Measurements from ENCODE around the gene SULT2B1.

SULT2B1 gene

DNA sequence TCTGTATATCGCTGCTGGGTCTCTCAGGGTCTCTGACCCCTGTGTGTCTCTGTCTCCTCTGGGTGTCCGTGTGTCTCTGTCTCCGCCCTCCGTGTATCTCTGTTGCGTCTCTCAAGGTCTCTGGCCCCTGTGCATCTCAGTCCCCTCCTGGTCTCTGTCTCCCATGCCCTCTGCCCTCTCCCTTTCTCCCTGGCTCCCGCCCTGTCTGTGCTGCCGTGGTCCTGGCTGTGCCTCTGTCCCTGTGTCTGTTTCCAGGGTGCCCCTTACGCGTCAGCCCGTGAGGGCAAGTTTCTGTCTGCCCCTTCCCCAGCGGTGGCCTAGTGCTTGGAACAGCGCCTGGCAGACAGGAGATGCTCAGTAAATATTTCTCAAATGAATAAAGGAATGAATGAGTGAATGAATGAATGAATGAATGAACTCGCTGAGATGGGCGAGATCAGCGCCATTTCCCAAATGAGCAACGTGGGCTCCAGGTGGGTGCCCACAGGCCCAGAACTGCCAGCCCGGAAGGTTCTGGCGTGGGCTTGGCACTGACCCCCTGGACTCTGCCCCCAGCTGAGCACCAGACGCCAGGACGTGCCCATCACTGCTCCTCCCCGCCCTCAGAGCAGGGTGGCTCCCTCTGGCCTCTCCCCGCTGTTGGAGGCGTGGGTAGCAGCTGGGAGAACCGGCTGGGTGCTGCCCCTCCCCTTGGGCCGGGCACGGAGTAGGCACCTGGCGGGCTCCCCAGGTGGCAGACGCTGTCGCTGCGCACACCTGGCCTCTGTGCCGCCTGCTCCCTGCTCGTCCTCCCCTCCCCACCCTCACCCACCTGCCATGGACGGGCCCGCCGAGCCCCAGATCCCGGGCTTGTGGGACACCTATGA is at the start of gene SULT2B1:
SULT2B1 (plus strand) TSS at position 736 of the 866 bp plus-strand sequence; CDS start at position 817, 81 bp downstream.
- Histone ChIP-seq H3K9ac (ENCODE audit: low read depth, low read length) (no peak within 1 kb of the TSS), H3K36me3 (ENCODE audit: insufficient read depth, low read length) (no peaks in the 10 kb centered on the region)

DNA sequence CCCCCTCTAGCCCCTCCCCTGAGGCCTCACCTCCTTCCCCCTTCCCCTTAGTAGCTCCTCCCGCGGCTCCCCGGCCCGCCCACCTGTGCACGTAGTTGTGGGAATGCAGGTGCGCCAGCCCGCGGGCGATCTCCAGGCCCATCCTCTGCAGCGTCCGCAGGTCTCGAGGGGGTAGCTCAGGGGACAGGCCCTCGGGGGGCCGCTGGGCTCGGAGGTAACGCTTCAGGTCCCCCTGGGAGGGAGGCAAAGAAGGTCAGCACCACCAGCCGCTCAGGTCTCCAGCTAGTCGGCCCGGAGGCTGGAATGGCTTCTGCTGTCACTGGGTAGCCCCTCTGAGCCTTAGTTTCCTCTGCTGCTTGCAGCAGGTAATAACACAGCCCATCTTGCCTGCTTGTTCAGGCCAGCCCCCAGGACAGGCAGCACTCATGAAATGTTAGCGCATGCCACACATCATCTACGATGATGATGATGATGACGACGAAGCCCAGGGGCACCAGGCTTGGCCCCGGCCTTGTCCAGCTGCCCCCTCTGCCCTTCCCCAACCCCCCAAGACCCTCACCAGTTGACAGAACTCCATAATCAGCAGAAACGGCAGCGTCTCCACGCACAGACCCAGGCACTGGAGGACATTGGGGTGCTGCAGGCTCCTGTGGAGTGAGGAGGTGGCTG is 49.5 kb upstream of the SULT2B1 start:
- Histone ChIP-seq H3K9ac (ENCODE audit: low read depth, low read length) (peak overlapping the region; percentile 64; the same call in 1 of the 2 replicates), H3K4me1 (ENCODE audit: insufficient read depth, low read length) (no peaks in the 10 kb centered on the region; the same call in 1 of the 2 replicates), H3K36me3 (ENCODE audit: insufficient read depth, low read length) (no peaks in the 10 kb centered on the region), H3K9me3 (ENCODE audit: control insufficient read depth, insufficient read depth, low read length) (no peaks in the 10 kb centered on the region)

More for the DNA sequence above, at the start of gene SULT2B1:
- Histone ChIP-seq H3K4me1 (ENCODE audit: insufficient read depth, low read length) (0 out of 2 replicates have a peak, but pooled peaks cover 3% of the 10 kb centered on the region), H3K9me3 (ENCODE audit: control insufficient read depth, insufficient read depth, low read length) (no peaks in the 10 kb centered on the region)

DNA sequence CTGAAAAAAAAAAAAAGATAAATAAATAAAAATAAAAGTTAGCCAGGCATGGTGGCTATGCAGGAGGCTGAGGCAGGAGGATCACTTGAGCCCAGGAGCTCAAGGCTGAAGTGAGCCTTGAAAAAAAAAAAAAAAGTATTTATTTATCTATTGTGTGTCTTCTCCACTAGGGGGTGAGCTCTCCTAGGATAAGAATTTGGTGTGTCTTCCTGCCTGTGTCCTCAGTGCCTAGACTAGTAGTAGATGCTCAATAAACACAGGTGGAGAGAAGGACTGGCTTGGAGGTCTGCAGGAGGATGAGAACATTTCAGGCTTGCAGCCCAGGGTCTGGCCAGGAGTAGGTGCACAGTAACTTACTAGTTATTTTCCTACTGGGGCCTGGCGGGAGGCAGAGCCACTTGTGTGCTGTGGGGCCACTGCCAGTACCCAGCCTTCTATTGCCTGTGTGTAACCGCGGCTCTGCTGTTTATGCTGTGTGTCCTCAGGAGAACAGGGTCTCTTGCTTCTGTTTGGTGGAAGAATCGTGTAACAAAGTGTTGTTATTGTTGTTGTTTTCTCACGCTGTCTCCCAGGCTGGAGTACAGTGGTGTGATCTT is 45.7 kb upstream of the SULT2B1 start:
- no peaks in the 10 kb centered on the region for H3K9me3 ChIP-seq (ENCODE audit: control insufficient read depth, insufficient read depth, low read length)
- H3K36me3 ChIP-seq (ENCODE audit: insufficient read depth, low read length): no peaks in the 10 kb centered on the region
- no peak overlapping the region for H3K9ac ChIP-seq (ENCODE audit: low read depth, low read length)
- no peaks in the 10 kb centered on the region; the same call in 1 of the 2 replicates for H3K4me1 ChIP-seq (ENCODE audit: insufficient read depth, low read length)

- Histone ChIP-seq H3K9ac (ENCODE audit: low read depth, low read length) (no peak overlapping the region), H3K9me3 (ENCODE audit: control insufficient read depth, insufficient read depth, low read length) (no peaks in the 10 kb centered on the region), H3K36me3 (ENCODE audit: insufficient read depth, low read length) (no peaks in the 10 kb centered on the region), H3K4me1 (ENCODE audit: insufficient read depth, low read length) (no peaks in the 10 kb centered on the region; the same call in 1 of the 2 replicates)
Measured at GRCh38 chr19:48507911-48508439, 44.0 kb upstream of the SULT2B1 start.

- no peaks in the 10 kb centered on the region; the same call in 1 of the 2 replicates for H3K4me1 ChIP-seq (ENCODE audit: insufficient read depth, low read length)
- no peaks in the 10 kb centered on the region for H3K36me3 ChIP-seq (ENCODE audit: insufficient read depth, low read length)
- H3K9ac ChIP-seq (ENCODE audit: low read depth, low read length): no peak overlapping the region; the same call in 1 of the 2 replicates
- no peaks in the 10 kb centered on the region for H3K9me3 ChIP-seq (ENCODE audit: control insufficient read depth, insufficient read depth, low read length)
Measured at GRCh38 chr19:48508729-48509411, 43.1 kb upstream of the SULT2B1 start.

- Histone ChIP-seq H3K36me3 (ENCODE audit: insufficient read depth, low read length) (no peaks in the 10 kb centered on the region), H3K9me3 (ENCODE audit: control insufficient read depth, insufficient read depth, low read length) (no peaks in the 10 kb centered on the region), H3K4me1 (ENCODE audit: insufficient read depth, low read length) (peaks cover 3% of the 10 kb centered on the region; the same call in 1 of the 2 replicates), H3K9ac (ENCODE audit: low read depth, low read length) (peak overlapping the region; percentile 46; the same call in 1 of the 2 replicates)
Measured at GRCh38 chr19:48509467-48510194, 42.3 kb upstream of the SULT2B1 start.

DNA sequence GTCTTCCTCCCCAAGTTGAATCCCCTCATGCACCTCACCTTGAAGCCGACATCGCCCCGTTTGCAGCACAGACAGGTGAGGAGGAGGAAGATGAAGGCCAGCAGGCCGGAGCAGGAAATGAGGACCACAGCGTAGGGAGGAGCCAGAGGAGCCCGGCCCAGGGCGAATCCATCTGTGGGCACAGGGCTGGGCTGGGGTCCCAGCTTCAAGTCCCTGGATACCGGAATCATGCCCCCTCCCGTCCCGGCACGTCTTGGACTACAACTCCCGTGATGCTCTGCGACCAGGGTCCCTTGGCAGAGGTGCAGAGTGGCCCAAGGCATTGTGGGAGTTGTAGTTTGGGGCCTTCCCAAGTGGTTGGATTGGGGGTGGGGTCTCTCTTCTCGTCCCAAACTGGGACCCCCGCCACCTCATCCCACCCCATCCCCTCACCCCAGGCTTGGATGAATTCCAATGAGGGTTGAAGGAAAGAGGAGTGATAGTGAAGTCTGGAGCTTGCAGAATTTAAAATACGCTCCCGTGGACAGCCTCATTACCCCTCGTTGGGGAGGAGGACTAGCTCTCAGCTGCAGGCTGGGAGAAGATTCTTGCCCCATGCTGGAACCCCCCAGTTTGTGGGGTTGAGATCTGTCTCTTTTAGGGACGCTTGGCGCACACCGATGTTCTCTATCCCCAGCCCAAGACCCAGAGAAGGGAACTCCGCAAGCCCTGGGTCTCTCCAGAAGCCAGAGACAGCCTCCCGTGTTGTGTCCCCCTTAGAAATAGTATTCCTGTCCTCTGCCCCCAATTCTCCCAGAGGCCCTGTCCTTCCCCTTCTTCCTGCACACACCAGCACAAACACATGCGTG is 41.3 kb upstream of the SULT2B1 start:
- H3K4me1 ChIP-seq (ENCODE audit: insufficient read depth, low read length): peaks cover 3% of the 10 kb centered on the region; the same call in 1 of the 2 replicates
- H3K36me3 ChIP-seq (ENCODE audit: insufficient read depth, low read length): no peaks in the 10 kb centered on the region
- peak overlapping the region; percentile 46; the same call in 1 of the 2 replicates for H3K9ac ChIP-seq (ENCODE audit: low read depth, low read length)
- no peaks in the 10 kb centered on the region for H3K9me3 ChIP-seq (ENCODE audit: control insufficient read depth, insufficient read depth, low read length)

DNA sequence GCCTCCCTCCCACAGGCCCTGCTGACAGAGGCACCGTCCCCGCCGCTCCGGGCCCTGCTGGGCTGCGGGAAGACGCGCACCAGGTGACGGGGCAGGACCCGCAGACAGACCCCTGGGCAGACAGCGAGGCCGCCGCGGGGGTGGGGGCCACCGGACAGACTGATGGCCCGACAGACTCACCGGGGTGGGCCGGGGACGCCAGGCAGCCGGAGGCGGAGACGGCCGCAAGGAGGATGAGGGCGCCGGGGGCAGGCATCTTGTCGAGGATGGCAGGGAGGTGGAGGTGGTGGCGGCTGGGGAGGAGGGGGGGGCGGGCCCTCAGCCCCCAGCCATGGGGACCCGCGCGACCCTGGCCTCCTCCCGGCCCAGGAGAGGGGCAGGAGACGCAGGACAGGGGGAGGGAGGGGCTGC is 40.6 kb upstream of the SULT2B1 start:
- H3K36me3 ChIP-seq (ENCODE audit: insufficient read depth, low read length): no peaks in the 10 kb centered on the region
- peaks cover 4% of the 10 kb centered on the region; the same call in 1 of the 2 replicates for H3K4me1 ChIP-seq (ENCODE audit: insufficient read depth, low read length)
- H3K9ac ChIP-seq (ENCODE audit: low read depth, low read length): peak overlapping the region; percentile 22; the same call in 1 of the 2 replicates
- H3K9me3 ChIP-seq (ENCODE audit: control insufficient read depth, insufficient read depth, low read length): no peaks in the 10 kb centered on the region

DNA sequence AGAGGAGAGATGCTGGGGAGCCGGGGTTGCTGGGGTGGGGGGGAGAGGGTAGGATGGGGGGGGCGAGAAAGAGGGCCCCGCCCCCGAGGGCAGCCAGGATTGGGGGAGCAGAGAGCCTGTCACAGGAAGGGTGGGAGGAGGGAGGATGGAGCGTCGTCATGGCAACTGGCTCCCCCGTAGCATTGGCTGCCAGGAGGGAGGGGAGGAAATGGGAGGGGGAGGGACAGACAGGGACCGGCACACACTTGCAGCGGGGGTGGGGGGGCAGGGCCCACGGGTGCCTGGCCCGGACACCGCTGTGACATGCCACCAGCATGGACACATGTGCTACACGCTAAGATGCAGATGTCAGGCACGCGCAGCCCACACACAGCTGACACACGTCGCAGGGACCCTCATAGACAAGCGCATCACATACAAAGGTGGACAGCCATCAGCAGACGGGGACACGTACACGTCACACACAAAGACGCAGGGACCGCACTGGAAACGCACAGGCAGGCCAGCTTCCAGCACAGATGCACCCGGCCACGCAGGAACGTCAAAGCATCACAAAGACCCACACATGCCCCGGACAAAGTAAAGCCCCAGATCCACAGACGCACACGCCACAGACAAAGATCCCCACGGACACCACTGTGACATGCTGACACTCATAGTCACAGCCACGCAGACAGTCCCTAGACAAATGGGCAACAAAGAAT is 40.0 kb upstream of the SULT2B1 start, which contains the start of gene LMTK3:
LMTK3 (minus strand) TSS at position 36 of the 704 bp plus-strand sequence. CDS start 259 bp downstream, outside the sequence.
- no peaks in the 10 kb centered on the region for H3K36me3 ChIP-seq (ENCODE audit: insufficient read depth, low read length)
- peak within 1 kb of the TSS; percentile 46; the same call in 1 of the 2 replicates for H3K9ac ChIP-seq (ENCODE audit: low read depth, low read length)
- H3K9me3 ChIP-seq (ENCODE audit: control insufficient read depth, insufficient read depth, low read length): no peaks in the 10 kb centered on the region
- H3K4me1 ChIP-seq (ENCODE audit: insufficient read depth, low read length): peaks cover 8% of the 10 kb centered on the region; the same call in 1 of the 2 replicates

DNA sequence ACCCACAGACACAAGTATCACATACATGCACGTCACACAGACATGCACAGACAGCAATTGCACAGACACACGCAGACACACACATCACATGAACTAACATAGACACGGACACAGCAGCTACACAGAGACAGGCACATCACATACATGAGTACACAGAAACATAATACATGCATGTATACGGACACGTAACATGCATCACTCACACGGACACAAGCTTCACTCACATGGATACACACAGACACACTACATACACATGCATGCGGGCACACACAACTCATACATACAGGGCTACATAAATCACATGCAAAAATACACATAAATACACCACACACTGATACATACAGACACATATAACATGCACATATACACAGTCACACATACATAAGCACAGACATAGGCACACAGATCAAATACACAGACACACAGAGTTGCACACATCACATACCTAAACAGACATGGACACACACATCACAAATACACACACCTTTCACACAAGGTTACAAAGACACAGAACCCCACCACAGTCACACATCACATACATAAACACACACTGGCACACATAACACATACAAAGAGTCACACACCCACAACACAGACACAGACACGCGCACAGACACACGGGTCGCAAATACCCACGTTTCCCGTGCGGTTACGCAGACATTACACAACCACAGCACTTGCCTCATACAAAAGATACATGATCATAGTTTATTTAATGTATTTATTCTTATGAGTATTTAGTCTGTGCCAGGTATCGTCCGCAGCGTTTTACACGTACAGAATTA is 39.3 kb upstream of the SULT2B1 start:
- Histone ChIP-seq H3K9ac (ENCODE audit: low read depth, low read length) (no peak overlapping the region), H3K36me3 (ENCODE audit: insufficient read depth, low read length) (no peaks in the 10 kb centered on the region), H3K4me1 (ENCODE audit: insufficient read depth, low read length) (peaks cover 8% of the 10 kb centered on the region; the same call in 1 of the 2 replicates), H3K9me3 (ENCODE audit: control insufficient read depth, insufficient read depth, low read length) (no peaks in the 10 kb centered on the region)

Measured in ES-I3 (cell line).